Measurements from ENCODE around the gene RIPK1.
A peak's percentile ranks its signal among the peaks of the same experiment; 100 is the strongest.
"Not testable (repeated sequence)": the region's sequence is repeated elsewhere in the genome, so short reads cannot be mapped to it uniquely, and the experiment has no call there.

RIPK1 gene

DNA sequence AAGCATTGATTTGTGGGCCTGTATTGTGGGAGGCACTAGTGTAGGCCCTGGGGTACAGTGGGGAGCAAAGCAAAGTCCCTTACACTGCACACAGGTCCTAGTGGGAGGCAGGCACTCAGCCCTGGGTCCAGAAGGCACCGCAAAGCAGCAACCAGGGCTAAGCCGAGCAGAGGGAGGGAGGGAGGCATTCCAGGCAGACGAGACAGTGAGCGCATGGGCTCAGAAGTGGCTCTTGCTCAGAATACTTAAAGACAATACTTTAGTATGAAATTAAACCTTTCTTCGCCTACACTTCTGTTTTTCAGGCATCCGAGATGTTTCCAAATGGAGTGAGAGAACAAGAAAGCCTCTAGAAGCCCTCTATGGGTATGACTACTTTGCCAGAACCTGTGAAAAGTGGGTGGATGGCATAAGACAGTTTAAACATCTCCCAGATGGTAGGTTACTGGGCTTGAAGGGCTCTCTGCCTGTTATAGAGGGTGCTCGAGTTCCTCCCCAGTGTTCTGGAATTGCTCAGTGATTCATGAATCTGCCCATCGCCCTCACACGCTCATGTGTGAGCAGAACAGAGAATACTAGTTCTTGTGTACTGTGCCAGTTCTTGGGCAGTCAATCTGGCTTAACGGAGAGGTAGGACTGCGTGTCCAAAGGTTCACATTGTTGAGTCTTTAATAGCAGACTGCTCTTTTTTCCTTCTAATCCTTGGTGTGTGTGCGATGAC is 68.9 kb downstream of the RIPK1 start:
- no peak for DNase-seq

DNA sequence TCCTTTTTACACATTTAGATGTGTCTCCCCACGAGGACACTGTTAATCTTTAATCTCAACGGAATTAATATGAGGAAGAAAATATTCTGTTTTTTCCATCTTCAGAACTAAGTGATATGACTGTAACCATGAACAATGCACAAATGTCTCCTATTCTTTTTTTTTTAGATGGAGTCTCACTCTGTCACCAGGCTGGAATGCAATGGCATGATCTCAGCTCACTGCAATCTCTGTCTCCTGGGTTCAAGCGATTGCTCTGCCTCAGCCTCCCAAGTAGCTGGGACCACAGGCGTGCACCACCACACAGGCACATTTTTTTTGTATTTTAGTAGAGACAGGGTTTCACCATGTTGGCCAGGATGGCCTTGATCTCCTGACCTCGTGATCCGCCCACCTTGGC is 69.6 kb downstream of the RIPK1 start:
- DNase-seq = not testable (repeated sequence)

DNA sequence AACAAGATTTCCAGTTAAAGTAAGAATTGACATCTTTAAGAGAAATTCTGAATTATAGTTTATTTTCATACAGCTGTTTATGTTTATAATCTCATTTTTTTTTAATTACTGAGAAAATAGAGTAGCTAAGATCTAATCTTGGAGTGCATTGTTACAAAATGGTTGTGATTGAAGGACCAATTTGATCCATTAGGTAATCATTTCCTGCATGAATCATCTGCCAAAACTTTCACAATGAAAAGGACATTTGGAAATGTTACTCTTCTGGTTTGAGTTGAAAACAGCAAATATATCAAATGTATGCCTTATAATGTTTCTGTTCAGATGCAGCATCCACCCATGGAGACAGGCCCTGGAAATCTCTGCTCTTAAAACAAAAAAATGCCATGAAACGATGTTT is 70.0 kb downstream of the RIPK1 start:
- DNase-seq = no peak

DNA sequence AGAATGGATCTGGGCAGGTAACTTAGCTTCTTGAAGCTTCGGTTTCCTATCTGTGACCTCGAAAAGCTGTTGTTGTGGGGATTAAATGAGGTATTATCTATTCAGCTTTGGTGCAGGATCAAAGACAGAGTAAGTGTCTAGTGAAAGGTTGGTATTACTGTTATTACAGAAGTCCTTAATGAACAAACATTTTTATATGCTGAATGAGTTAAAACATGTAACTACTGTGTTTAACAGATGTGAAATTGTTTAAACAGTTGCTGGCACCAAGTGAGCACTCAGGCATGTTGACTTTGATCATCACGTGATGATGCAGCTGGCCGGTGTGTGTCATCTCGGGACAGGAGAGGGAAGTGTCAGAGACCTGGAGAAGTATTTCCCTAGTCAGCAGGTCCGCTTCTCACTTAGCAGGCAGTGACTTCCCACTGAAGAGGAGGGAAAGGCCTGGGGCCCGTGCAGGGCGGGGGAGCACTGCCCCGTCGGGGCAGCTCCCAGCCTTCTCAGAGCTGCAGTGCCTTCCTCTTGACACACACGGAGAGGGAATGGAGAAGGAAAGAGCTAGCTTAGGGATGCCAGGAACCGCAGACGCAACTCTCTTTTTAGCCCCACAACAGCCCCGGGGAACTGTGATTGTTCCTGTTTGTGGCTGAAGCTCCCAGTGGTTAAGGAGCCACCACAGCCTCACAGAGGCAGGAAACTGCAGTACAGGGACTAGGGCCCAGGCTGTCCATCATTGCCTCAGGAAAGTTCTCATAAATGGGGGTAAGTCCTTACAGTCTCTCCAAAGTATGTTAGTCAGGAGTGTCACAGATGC is 71.0 kb downstream of the RIPK1 start:
- DNase-seq = peak; percentile 61

DNA sequence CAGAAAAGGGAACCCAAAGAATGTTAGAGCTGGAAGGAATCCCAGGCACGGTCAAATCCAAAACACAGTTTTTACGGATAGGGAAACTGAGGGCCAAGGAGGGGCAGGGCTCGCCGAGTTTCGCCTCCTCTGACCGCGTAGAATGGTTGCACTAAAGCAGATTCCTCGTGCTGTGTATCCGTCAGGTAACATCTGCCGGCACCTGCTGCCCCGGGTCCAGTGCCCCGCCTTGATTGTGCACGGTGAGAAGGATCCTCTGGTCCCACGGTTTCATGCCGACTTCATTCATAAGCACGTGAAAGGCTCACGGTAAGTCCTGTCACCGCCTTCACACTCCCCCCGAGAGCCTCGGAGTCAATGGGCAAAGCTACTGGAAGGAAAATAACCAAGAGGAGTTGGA is 71.9 kb downstream of the RIPK1 start:
- DNase-seq = no peak

DNA sequence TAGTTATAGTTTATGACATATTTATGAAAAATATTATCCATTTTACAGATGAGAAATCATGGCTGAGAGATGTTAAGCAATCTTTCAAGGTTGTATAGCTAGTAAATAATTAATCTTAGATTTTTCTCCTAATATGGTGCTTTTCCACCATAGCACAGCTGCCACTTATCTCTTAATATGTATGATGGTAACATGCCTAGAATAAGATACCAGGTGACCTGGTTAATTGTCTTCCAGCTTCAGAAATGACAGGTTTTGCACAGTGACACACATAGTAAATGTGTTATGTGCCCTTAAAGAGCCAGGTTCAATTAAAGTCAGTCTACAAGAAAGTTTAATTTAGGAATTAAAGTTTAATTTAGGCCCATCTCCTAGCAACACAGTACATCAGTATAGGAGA is 74.2 kb downstream of the RIPK1 start:
- DNase-seq = no peak

- no peak for DNase-seq
Measured at GRCh38 chr6:3143158-3143557, 74.9 kb downstream of the RIPK1 start.

- DNase-seq = no peak
Measured at GRCh38 chr6:3144571-3144970, 76.3 kb downstream of the RIPK1 start.

- DNase-seq = no peak
Measured at GRCh38 chr6:3147914-3148757, 79.8 kb downstream of the RIPK1 start.

DNA sequence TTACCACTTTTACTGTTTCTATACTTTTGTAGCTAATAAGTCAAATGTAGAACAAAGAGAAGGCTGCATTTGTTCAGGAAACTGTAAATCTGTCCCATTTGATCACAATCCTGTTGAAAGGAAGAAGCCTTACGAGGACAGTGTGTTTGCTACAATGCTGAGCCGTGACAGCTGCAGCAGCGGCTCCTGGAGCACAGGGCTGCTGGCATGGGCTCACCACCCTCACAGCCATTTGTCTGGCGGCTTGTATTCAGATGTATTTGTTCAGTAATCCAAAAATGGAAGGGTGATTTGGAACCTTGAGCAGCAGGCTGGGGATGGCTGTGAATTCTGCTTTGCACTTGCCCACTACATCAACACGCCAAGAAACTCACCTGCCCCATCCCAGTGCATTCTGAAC is 83.4 kb downstream of the RIPK1 start:
- DNase-seq = no peak

GRCh38 chr6:3152689-3153088 is 84.4 kb downstream of the RIPK1 start:
- no peak for DNase-seq

DNA sequence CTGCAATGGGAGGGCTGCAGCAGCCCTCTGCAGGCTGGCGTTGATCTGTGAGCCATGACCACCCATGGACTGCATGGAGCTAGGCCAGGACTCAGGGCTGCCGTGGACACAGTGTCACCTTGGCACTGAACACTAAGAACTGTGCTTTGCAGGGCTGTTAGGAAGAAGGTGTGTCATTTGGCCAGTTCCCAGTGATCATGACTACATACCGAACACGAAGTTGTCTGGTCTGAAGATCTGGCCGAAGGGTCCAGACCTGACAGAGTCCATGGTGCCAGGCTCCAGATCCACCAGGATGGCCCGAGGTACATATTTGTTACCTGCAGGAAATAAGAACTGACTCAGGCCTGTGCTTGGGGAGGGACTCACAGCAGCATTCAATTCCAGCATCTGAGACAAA is 87.1 kb downstream of the RIPK1 start:
- DNase-seq = not testable (repeated sequence)

DNA sequence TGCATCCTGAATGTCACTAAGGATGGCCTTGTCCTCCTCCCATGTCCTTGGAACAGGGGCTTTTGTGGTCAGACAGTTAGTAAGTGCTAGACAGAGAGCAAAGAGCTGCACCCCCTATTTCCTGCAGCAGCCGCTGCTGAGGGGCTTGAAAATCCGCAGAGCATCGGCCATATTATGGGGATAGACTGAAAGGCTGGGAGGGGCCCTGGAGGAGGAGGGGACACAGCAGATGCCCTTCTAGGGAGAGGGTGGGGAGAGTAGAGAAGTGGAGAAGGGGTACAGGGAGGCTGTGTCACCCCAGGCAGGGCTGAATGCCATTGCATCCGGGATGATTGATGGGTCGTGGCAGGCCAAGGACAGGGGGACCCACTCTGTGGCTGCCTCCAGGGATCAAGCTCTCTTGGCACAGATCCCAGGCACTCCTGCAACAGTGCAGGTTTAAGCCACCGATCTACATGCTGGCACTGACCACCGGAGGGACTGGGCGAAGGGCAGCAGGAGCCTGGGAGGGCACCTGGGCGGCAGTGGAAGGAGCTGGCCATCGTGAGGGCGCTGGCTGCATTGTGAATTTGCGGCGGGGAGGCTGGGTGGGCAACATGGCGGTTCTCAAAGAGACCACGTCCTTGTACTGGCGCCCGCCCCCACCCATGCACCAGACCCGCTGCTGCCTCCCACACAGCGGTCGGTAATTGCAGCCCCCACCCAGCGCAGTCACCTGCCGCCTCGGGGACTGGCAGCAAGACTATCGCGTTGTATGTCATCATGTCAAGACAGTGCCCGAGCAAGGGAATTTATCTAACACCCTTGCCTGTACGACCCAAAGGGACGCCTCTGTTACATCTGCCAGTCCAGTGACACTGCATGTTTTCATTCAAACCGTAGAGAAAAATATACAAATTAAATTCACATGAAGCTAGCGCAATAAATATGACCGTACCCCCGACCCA is 88.2 kb downstream of the RIPK1 start:
- DNase-seq = not testable (repeated sequence)

- no peak for DNase-seq
Measured at GRCh38 chr6:3157131-3157933, 89.0 kb downstream of the RIPK1 start, which contains the start of gene TUBB2A. TUBB2A (minus strand) TSS chr6:3157544; CDS start chr6:3157463, 81 bp downstream.

GRCh38 chr6:3159805-3160781 is 91.8 kb downstream of the RIPK1 start:
- DNase-seq = no peak

- DNase-seq = no peak
Measured at GRCh38 chr6:3162067-3162497, 93.8 kb downstream of the RIPK1 start.

GRCh38 chr6:3162565-3163247 is 94.4 kb downstream of the RIPK1 start:
- no peak for DNase-seq

- DNase-seq = no peak
Measured at GRCh38 chr6:3163248-3163594, 94.9 kb downstream of the RIPK1 start.

DNA sequence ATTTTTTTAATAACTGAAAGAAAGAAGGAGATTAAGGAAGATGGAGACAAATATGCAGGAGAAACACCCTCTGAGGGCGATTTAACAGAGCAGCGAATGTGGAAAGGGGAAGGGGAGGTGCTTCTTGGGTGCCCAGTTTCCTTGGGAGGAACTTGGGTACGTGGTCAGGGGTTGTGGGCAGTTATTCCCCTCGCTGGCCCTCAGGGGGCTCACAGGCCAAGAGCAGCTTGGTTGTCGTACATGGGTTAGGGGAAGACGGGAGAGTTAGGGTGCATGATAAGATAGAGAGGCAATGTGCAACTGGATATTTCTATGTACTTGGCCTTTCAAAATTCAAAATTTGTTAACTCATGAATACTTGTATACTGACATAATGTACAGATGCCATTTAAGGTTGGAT is 96.1 kb downstream of the RIPK1 start:
- DNase-seq = no peak

All from NCI-H187 treated with DMSO at 0.1 percent for 48 hours (cell line).